H9 (cell line): ENCODE data around the gene AFAP1. TPM values are rescaled to one million over a fixed set of nuclear protein-coding genes. Genes with fewer than 3 reads are reported as not detected.

Experiments used
- DNase-seq: peaks from one replicate; pipeline ENCODE4 v3.0.0-alpha.2; 2017
- H2AFZ ChIP-seq: one replicate; pipeline ENCODE4 v1.6.1; 2013; ENCODE audit warnings: mild to moderate bottlenecking, low read length, control low read depth, moderate library complexity
- H2AK5ac ChIP-seq: 2 replicates; pipeline ENCODE4 v1.6.1; 2013; ENCODE audit warnings: low read length, control low read depth, mixed read lengths; ENCODE audit not compliant: insufficient read length
- H2BK120ac ChIP-seq: one replicate; pipeline ENCODE4 v1.6.1; 2013; ENCODE audit warnings: low read depth, mild to moderate bottlenecking, low read length, control low read depth, inconsistent platforms; ENCODE audit not compliant: poor library complexity, severe bottlenecking
- H2BK12ac ChIP-seq: 2 replicates; pipeline ENCODE4 v1.6.1; 2013; ENCODE audit warnings: low read length, control low read depth, mixed read lengths, low read depth; ENCODE audit not compliant: insufficient read length
- H2BK15ac ChIP-seq: 2 replicates; pipeline ENCODE4 v1.6.1; 2013; ENCODE audit warnings: low read depth, low read length, control low read depth
- H2BK20ac ChIP-seq: one replicate; pipeline ENCODE4 v1.6.1; 2013; ENCODE audit warnings: low read depth, mild to moderate bottlenecking, low read length, control low read depth, inconsistent platforms; ENCODE audit not compliant: poor library complexity, severe bottlenecking
- H2BK5ac ChIP-seq: 2 replicates; pipeline ENCODE4 v1.6.1; 2013; ENCODE audit warnings: low read length, control low read depth, mixed read lengths; ENCODE audit not compliant: insufficient read length
- H3K14ac ChIP-seq: 2 replicates; pipeline ENCODE4 v1.6.1; 2013; ENCODE audit warnings: low read length, control low read depth; ENCODE audit not compliant: insufficient read depth
- H3K18ac ChIP-seq: 2 replicates; pipeline ENCODE4 v1.6.1; 2013; ENCODE audit warnings: low read depth, mild to moderate bottlenecking, mixed read lengths, low read length, control low read depth; ENCODE audit not compliant: insufficient read length
- H3K23ac ChIP-seq: 2 replicates; pipeline ENCODE4 v1.6.1; 2013; ENCODE audit warnings: low read length, control low read depth, mixed read lengths, low read depth; ENCODE audit not compliant: insufficient read length
- H3K23me2 ChIP-seq: 2 replicates; pipeline ENCODE4 v1.6.1; 2013; ENCODE audit warnings: low read depth, mild to moderate bottlenecking, mixed read lengths, low read length, control low read depth; ENCODE audit not compliant: insufficient read length, poor library complexity, severe bottlenecking
- H3K27ac ChIP-seq: 2 replicates; pipeline ENCODE4 v1.5.1; 2013; ENCODE audit warnings: low read length, control low read depth, mixed read lengths, low read depth; ENCODE audit not compliant: insufficient read length
- H3K27me3 ChIP-seq: 2 replicates; pipeline ENCODE4 v1.6.1; 2013; ENCODE audit warnings: low read length, control low read depth, inconsistent platforms; ENCODE audit not compliant: insufficient read depth
- H3K4ac ChIP-seq: 2 replicates; pipeline ENCODE4 v1.6.1; 2013; ENCODE audit warnings: low read depth, mild to moderate bottlenecking, control low read depth, inconsistent platforms, low read length, moderate library complexity
- H3K4me1 ChIP-seq: 2 replicates; pipeline ENCODE4 v1.6.1; 2013; ENCODE audit warnings: low read length, control low read depth, inconsistent platforms; ENCODE audit not compliant: insufficient read depth
- H3K4me2 ChIP-seq: 2 replicates; pipeline ENCODE4 v1.6.1; 2013; ENCODE audit warnings: low read length, control low read depth, mixed read lengths; ENCODE audit not compliant: insufficient read length, insufficient read depth
- H3K56ac ChIP-seq: 2 replicates; pipeline ENCODE4 v1.6.1; 2013; ENCODE audit warnings: low read depth, mild to moderate bottlenecking, mixed read lengths, low read length, control low read depth; ENCODE audit not compliant: insufficient read length
- H3K79me1 ChIP-seq: 2 replicates; pipeline ENCODE4 v1.6.1; 2013; ENCODE audit warnings: low read depth, mild to moderate bottlenecking, moderate library complexity, low read length, control low read depth, inconsistent platforms; ENCODE audit not compliant: insufficient read depth, poor library complexity, severe bottlenecking
- H3K79me2 ChIP-seq: 2 replicates; pipeline ENCODE4 v1.6.1; 2013; ENCODE audit warnings: low read length, control low read depth, inconsistent platforms; ENCODE audit not compliant: insufficient read depth
- H3K9ac ChIP-seq: 2 replicates; pipeline ENCODE4 v1.6.1; 2013; ENCODE audit warnings: low read length, control low read depth, mixed read lengths; ENCODE audit not compliant: insufficient read length; ENCODE audit errors: extremely low read depth
- H3K9me3 ChIP-seq: one replicate; pipeline ENCODE4 v1.6.1; 2013; ENCODE audit warnings: low read depth, low read length, inconsistent platforms; ENCODE audit not compliant: control insufficient read depth
- H3T11ph ChIP-seq: one replicate; pipeline ENCODE4 v1.6.1; 2013; ENCODE audit warnings: mild to moderate bottlenecking, low read length, control low read depth, inconsistent platforms
- H4K20me1 ChIP-seq: one replicate; pipeline ENCODE4 v1.6.1; 2013; ENCODE audit not compliant: control insufficient read depth, insufficient read length, insufficient read depth
- H4K5ac ChIP-seq: 2 replicates; pipeline ENCODE4 v1.6.1; 2013; ENCODE audit warnings: low read depth, mild to moderate bottlenecking, mixed read lengths, low read length, control low read depth; ENCODE audit not compliant: insufficient read length
- H4K8ac ChIP-seq: replicated peaks from 2 replicates; pipeline ENCODE4 v1.6.1; 2013; ENCODE audit warnings: low read length, control low read depth, mixed read lengths, low read depth; ENCODE audit not compliant: insufficient read length
- H4K91ac ChIP-seq: 2 replicates; pipeline ENCODE4 v1.6.1; 2013; ENCODE audit warnings: low read depth, mild to moderate bottlenecking, moderate library complexity, mixed read lengths, low read length, control low read depth; ENCODE audit not compliant: insufficient read length
- H3K27ac Mint-ChIP-seq, 3 experiments: 2 replicates in 2 of 3; 3 replicates in 1 of 3; pipeline ENCODE4 v1.8.0; 2020 to 2021; ENCODE audit warnings: mixed read lengths in 3 of 3, mild to moderate bottlenecking in 1 of 3, moderate library complexity in 1 of 3
- H3K27me3 Mint-ChIP-seq: 2 replicates; pipeline ENCODE4 v1.8.0; 2021; ENCODE audit warnings: low read depth, mild to moderate bottlenecking, moderate library complexity, mixed read lengths
- H3K36me3 Mint-ChIP-seq, 3 experiments: 2 replicates in 2 of 3; 3 replicates in 1 of 3; pipeline ENCODE4 v1.8.0; 2020 to 2021; ENCODE audit warnings: low read depth in 3 of 3, mixed read lengths in 3 of 3; ENCODE audit not compliant: insufficient read depth in 1 of 3
- H3K4me1 Mint-ChIP-seq, 2 experiments: 2 replicates each; pipeline ENCODE4 v1.8.0; 2020; ENCODE audit warnings: mixed read lengths in 2 of 2
- H3K4me3 Mint-ChIP-seq, 2 experiments: 2 replicates in 1 of 2; 3 replicates in 1 of 2; pipeline ENCODE4 v1.8.0; 2020 to 2021; ENCODE audit warnings: mild to moderate bottlenecking in 2 of 2, mixed read lengths in 2 of 2, moderate library complexity in 1 of 2
- H3K9me3 Mint-ChIP-seq, 2 experiments: 2 replicates in 1 of 2; 3 replicates in 1 of 2; pipeline ENCODE4 v1.8.0; 2020; ENCODE audit warnings: mild to moderate bottlenecking in 2 of 2, mixed read lengths in 2 of 2, moderate library complexity in 1 of 2
- CTCF ChIP-seq: fragments of 200-600 bp; sonication (generic); conservative IDR thresholded peaks from 3 replicates; pipeline ENCODE4 v1.8.0; 2021; ENCODE audit warnings: antibody characterized with exemption, mild to moderate bottlenecking
- WGBS: extraction: QIAGEN DNeasy Blood & Tissue Kit; methylation state at CpG from one replicate; pipeline ENCODE4 v1.1.7; 2013; ENCODE audit warnings: missing lambda C conversion rate, low lambda C conversion rate, mixed read lengths; ENCODE audit not compliant: insufficient read length; ENCODE audit errors: extremely low coverage; 5-methylcytosine and 5-hydroxymethylcytosine counted together
- total RNA-seq: library from RNA; stranded (reverse); gene quantifications from 2 replicates; pipeline ENCODE4 v1.2.1, GENCODE V29; 2021

Gene AFAP1
- total RNA-seq, 1 experiment from 2014 or later: 6.5 TPM

GRCh38 chr4:7865533-7865932, 74.1 kb downstream of the AFAP1 start:
- no peak overlapping the region for H3K9ac ChIP-seq
- no peak overlapping the region for H2BK15ac ChIP-seq
- Mint-ChIP-seq H3K4me3 (no peak overlapping the region), H3K27ac (peak overlapping the region in 1 of 3 experiments; percentile 28; a peak in 2 of 7 replicates), H3K36me3 (peaks cover 8 to 28% (median 16%) of the 10 kb centered on the region in 3 experiments), H3K9me3 (peaks cover 6 to 8% of the 10 kb centered on the region in 2 experiments; a peak in 4 of 5 replicates), H3K4me1 (peaks cover 26 to 27% of the 10 kb centered on the region in 2 experiments), H3K27me3 (no peaks in the 10 kb centered on the region)
- H4K91ac ChIP-seq: no peak overlapping the region
- H4K20me1 ChIP-seq: no peaks in the 10 kb centered on the region
- H3K4me1 ChIP-seq: peaks cover 4% of the 10 kb centered on the region; the same call in 1 of the 2 replicates
- no peak overlapping the region for H2AFZ ChIP-seq
- H3K23ac ChIP-seq: no peak overlapping the region
- no peak overlapping the region for H2BK20ac ChIP-seq
- no peak overlapping the region for H2BK5ac ChIP-seq
- H3K18ac ChIP-seq: no peak overlapping the region
- H3T11ph ChIP-seq: no peak overlapping the region
- no peak overlapping the region for H2AK5ac ChIP-seq
- no peaks in the 10 kb centered on the region for H3K79me2 ChIP-seq
- H3K23me2 ChIP-seq: no peaks in the 10 kb centered on the region
- no peak for DNase-seq
- H2BK12ac ChIP-seq: no peak overlapping the region
- H4K5ac ChIP-seq: no peak overlapping the region
- no peak overlapping the region for H2BK120ac ChIP-seq
- H3K14ac ChIP-seq: no peak overlapping the region
- H3K27me3 ChIP-seq: no peaks in the 10 kb centered on the region
- H3K27ac ChIP-seq: no peak overlapping the region
- H3K56ac ChIP-seq: no peak overlapping the region
- H3K9me3 ChIP-seq: no peaks in the 10 kb centered on the region
- H3K4ac ChIP-seq: no peak overlapping the region
- WGBS: no CpG with 5 or more reads among the region's 5 CpGs
- no peak overlapping the region for H3K4me2 ChIP-seq
- H3K79me1 ChIP-seq: no peaks in the 10 kb centered on the region
- no peak for TF ChIP-seq CTCF
- no peak overlapping the region for H4K8ac ChIP-seq
